ENCODE data around the gene ZNF672. TPM values are rescaled to one million over a fixed set of nuclear protein-coding genes. Genes with fewer than 3 reads are reported as not detected.

Gene ZNF672
- total RNA-seq, 1 experiment from 2014 or later: 27.6 TPM

DNA sequence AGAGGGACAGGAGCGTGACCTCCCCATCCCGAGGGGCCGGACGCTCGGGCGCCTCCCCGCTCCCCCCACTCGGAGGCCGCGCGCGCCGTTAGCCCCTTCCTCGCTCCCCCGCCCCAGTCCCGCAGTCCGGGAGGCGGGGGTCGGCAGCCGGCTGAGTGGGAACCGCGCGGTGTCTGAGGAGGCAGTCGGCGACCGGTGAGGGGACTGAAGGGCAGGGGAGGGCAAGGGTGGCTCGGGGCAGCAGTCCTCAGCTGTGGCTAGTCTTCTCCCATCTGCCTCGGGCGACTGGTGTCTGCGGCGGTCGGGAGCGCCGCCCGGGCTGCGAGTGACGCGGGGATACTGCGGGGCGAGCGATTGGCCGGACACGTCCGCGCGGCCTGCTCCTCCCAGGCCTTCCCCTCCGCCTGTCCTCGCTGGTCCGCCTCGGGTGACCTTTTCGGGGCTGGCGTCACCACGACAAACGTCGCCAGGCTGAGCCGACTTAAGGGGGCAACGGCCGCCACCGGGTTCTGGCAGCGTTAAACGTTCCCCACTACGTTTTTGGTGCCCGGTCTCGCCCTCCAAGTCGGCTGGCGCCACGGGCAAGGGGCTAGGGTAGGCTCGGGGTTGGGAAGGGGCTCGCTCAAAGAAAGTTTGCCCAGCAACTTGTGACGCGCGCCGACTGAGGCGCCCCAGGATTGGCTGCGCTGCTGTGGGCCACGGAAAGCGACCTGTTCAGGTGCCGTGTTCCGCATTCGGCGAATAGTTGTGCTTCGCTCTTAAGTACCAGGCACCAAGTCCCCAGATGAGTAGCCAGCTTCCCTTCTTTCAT, 538 bp downstream of the ZNF672 start:
- ATAC-seq (peak; percentile 77), DNase-seq (ENCODE audit: low read depth, low spot score) (peak; percentile 85)
- Histone ChIP-seq H3K27me3 (ENCODE audit: insufficient read depth, low read length) (no peaks in the 10 kb centered on the region), H3K9ac (ENCODE audit: low read length) (peak overlapping the region; percentile 88), H3K27ac (ENCODE audit: low read depth, low read length) (peak overlapping the region; percentile 97), H3K4me2 (ENCODE audit: low read length) (peak overlapping the region; percentile 84), H4K20me1 (ENCODE audit: insufficient read depth) (no peaks in the 10 kb centered on the region), H3K36me3 (ENCODE audit: control insufficient read depth in 1 of 2, insufficient read depth in 2 of 2, low read length in 2 of 2) (no peaks in the 10 kb centered on the region), H3K4me3 (replicated peaks in 1 of 2; ENCODE audit: low read depth in 1 of 2, low read length in 2 of 2) (peak overlapping the region; percentile 69 to 84), H3K9me2 (ENCODE audit: insufficient read depth) (no peaks in the 10 kb centered on the region), H2AFZ (ENCODE audit: low read depth, low read length, poor library complexity, severe bottlenecking) (no peak overlapping the region), H3K9me3 (ENCODE audit: control insufficient read depth in 1 of 2, insufficient read depth in 1 of 2, low read depth in 1 of 2, low read length in 2 of 2) (no peaks in the 10 kb centered on the region), H3K4me1 (ENCODE audit: control insufficient read depth in 1 of 2, insufficient read depth in 2 of 2, low read length in 2 of 2) (peaks cover 5 to 24% of the 10 kb centered on the region in 2 experiments; a peak in 3 of 4 replicates), H3K79me2 (ENCODE audit: insufficient read depth, low read length) (peaks cover 37% of the 10 kb centered on the region)
- CTCF ChIA-PET: interaction anchor here (1.0 to 2.9 kb wide), 6 partner anchors 10 to 142 kb away, joined by 3 to 24 read pairs (median 6); partner anchors contain the start of genes SH3BP5L and ZNF692
- BruUV-seq (replicated peaks): no TSS peak
- POLR2A ChIA-PET: interaction anchor here (0.8 to 4.4 kb wide), 6 partner anchors 8 to 68 kb away, joined by 3 to 49 read pairs (median 6); partner anchors contain the start of genes PGBD2, SH3BP5L and ZNF692
- intact Hi-C loops (cut with micrococcal nuclease): loop anchor here (1.0 kb wide), 3 partner anchors 12 to 35 kb away; partner anchors contain the start of gene ZNF692
- RAD21 ChIA-PET (ENCODE audit: low non-redundant PET in 1 of 2, low total read pairs in 2 of 2, uncharacterized antibody in 2 of 2, unreplicated experiment in 2 of 2): interaction anchor here in 1 of 2 experiments (1.1 kb wide), 1 partner anchor 13 kb away, joined by 4 read pairs; the partner anchor contains the start of gene SH3BP5L
- TF ChIP-seq, protein P1, sequence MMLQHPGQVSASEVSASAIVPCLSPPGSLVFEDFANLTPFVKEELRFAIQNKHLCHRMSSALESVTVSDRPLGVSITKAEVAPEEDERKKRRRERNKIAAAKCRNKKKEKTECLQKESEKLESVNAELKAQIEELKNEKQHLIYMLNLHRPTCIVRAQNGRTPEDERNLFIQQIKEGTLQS (IDR thresholded peaks at IDR 0.05): no peak
- TF ChIP-seq SP1 (IDR thresholded peaks at IDR 0.05; ENCODE audit: low read depth) (peak; percentile 70), ZFX (IDR thresholded peaks at IDR 0.05) (peak; percentile 77), EGR1 (IDR thresholded peaks at IDR 0.05; ENCODE audit: low read depth) (no peak), ZNF274 (IDR thresholded peaks at IDR 0.05; ENCODE audit: low read depth, low read length) (no peak), CBX3 (IDR thresholded peaks at IDR 0.05; ENCODE audit: low read depth) (no peak), RAD21 (IDR thresholded peaks at IDR 0.05; ENCODE audit: low read depth) (no peak), FOSL1 (IDR thresholded peaks at IDR 0.05; ENCODE audit: low read depth) (no peak), POLR2A (IDR thresholded peaks at IDR 0.05; ENCODE audit: borderline replicate concordance, extremely low read depth, insufficient read depth, insufficient read length) (no peak), ELF1 (IDR thresholded peaks at IDR 0.05; ENCODE audit: borderline replicate concordance, low read depth) (no peak; the same call in 1 of the 2 replicates), YY1 (IDR thresholded peaks at IDR 0.05; ENCODE audit: extremely low read depth, insufficient replicate concordance, low read depth, low read length) (no peak), CEBPB (IDR thresholded peaks at IDR 0.05; ENCODE audit: low read depth) (no peak), JUND (IDR thresholded peaks at IDR 0.05) (no peak), POLR2AphosphoS5 (IDR thresholded peaks at IDR 0.05; ENCODE audit: low read depth, low read length) (peak; percentile 38; the same call in 1 of the 2 replicates)
- TF ChIP-seq, protein P2, sequence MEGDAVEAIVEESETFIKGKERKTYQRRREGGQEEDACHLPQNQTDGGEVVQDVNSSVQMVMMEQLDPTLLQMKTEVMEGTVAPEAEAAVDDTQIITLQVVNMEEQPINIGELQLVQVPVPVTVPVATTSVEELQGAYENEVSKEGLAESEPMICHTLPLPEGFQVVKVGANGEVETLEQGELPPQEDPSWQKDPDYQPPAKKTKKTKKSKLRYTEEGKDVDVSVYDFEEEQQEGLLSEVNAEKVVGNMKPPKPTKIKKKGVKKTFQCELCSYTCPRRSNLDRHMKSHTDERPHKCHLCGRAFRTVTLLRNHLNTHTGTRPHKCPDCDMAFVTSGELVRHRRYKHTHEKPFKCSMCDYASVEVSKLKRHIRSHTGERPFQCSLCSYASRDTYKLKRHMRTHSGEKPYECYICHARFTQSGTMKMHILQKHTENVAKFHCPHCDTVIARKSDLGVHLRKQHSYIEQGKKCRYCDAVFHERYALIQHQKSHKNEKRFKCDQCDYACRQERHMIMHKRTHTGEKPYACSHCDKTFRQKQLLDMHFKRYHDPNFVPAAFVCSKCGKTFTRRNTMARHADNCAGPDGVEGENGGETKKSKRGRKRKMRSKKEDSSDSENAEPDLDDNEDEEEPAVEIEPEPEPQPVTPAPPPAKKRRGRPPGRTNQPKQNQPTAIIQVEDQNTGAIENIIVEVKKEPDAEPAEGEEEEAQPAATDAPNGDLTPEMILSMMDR (IDR thresholded peaks at IDR 0.05 in 2 of 3, conservative IDR thresholded peaks at IDR 0.05 in 1 of 3; ENCODE audit: borderline replicate concordance in 1 of 3, insufficient read depth in 1 of 3, low read depth in 2 of 3, low read length in 2 of 3): no peak
- TF ChIP-seq, protein P3, sequence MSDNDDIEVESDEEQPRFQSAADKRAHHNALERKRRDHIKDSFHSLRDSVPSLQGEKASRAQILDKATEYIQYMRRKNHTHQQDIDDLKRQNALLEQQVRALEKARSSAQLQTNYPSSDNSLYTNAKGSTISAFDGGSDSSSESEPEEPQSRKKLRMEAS (IDR thresholded peaks at IDR 0.05): peak; percentile 73
- TF ChIP-seq, protein P4, sequence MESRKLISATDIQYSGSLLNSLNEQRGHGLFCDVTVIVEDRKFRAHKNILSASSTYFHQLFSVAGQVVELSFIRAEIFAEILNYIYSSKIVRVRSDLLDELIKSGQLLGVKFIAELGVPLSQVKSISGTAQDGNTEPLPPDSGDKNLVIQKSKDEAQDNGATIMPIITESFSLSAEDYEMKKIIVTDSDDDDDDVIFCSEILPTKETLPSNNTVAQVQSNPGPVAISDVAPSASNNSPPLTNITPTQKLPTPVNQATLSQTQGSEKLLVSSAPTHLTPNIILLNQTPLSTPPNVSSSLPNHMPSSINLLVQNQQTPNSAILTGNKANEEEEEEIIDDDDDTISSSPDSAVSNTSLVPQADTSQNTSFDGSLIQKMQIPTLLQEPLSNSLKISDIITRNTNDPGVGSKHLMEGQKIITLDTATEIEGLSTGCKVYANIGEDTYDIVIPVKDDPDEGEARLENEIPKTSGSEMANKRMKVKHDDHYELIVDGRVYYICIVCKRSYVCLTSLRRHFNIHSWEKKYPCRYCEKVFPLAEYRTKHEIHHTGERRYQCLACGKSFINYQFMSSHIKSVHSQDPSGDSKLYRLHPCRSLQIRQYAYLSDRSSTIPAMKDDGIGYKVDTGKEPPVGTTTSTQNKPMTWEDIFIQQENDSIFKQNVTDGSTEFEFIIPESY (IDR thresholded peaks at IDR 0.05; ENCODE audit: extremely low read depth, insufficient replicate concordance, low read length): no peak
- TF ChIP-seq, protein P5, sequence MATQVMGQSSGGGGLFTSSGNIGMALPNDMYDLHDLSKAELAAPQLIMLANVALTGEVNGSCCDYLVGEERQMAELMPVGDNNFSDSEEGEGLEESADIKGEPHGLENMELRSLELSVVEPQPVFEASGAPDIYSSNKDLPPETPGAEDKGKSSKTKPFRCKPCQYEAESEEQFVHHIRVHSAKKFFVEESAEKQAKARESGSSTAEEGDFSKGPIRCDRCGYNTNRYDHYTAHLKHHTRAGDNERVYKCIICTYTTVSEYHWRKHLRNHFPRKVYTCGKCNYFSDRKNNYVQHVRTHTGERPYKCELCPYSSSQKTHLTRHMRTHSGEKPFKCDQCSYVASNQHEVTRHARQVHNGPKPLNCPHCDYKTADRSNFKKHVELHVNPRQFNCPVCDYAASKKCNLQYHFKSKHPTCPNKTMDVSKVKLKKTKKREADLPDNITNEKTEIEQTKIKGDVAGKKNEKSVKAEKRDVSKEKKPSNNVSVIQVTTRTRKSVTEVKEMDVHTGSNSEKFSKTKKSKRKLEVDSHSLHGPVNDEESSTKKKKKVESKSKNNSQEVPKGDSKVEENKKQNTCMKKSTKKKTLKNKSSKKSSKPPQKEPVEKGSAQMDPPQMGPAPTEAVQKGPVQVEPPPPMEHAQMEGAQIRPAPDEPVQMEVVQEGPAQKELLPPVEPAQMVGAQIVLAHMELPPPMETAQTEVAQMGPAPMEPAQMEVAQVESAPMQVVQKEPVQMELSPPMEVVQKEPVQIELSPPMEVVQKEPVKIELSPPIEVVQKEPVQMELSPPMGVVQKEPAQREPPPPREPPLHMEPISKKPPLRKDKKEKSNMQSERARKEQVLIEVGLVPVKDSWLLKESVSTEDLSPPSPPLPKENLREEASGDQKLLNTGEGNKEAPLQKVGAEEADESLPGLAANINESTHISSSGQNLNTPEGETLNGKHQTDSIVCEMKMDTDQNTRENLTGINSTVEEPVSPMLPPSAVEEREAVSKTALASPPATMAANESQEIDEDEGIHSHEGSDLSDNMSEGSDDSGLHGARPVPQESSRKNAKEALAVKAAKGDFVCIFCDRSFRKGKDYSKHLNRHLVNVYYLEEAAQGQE (IDR thresholded peaks at IDR 0.05; ENCODE audit: low read depth): no peak
